Measurements from ENCODE around the gene SLC5A8.

DNA sequence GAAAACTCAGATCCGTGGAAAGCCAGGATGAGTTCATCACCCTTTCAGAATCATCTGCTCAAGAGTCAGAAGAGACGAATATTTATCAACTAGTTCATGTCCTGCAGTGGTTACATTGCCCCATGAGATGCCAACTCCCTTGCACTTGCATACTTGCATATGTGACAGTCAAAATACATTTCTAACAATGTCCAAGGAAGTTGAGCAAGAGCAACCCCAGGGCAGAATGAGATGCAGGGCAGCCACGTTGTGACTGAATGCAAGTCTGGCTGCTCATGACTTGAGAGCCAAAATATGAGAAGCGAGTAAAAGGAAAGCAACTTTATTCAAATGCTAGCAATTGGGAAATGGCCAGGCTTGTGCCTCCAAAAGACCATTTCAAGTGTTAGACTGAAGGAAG is 46.2 kb upstream of the SLC5A8 start:
- TF ChIP-seq, protein P1, sequence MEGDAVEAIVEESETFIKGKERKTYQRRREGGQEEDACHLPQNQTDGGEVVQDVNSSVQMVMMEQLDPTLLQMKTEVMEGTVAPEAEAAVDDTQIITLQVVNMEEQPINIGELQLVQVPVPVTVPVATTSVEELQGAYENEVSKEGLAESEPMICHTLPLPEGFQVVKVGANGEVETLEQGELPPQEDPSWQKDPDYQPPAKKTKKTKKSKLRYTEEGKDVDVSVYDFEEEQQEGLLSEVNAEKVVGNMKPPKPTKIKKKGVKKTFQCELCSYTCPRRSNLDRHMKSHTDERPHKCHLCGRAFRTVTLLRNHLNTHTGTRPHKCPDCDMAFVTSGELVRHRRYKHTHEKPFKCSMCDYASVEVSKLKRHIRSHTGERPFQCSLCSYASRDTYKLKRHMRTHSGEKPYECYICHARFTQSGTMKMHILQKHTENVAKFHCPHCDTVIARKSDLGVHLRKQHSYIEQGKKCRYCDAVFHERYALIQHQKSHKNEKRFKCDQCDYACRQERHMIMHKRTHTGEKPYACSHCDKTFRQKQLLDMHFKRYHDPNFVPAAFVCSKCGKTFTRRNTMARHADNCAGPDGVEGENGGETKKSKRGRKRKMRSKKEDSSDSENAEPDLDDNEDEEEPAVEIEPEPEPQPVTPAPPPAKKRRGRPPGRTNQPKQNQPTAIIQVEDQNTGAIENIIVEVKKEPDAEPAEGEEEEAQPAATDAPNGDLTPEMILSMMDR (IDR thresholded peaks at IDR 0.05; ENCODE audit: low read depth, low read length), result no peak
- TF ChIP-seq POLR2A (IDR thresholded peaks at IDR 0.05; ENCODE audit: extremely low read depth, insufficient read length), result no peak
- TF ChIP-seq, protein P2, sequence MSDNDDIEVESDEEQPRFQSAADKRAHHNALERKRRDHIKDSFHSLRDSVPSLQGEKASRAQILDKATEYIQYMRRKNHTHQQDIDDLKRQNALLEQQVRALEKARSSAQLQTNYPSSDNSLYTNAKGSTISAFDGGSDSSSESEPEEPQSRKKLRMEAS (IDR thresholded peaks at IDR 0.05; ENCODE audit: low read depth, low read length), result no peak
